ENCODE results near the gene MYT1. TPM values are rescaled to one million over a fixed set of nuclear protein-coding genes. Genes with fewer than 3 reads are reported as not detected.

MYT1 gene
- polyA plus RNA-seq, 1 of the 3 experiments (the other 2 are of a cell fraction) = 0.10 TPM

DNA sequence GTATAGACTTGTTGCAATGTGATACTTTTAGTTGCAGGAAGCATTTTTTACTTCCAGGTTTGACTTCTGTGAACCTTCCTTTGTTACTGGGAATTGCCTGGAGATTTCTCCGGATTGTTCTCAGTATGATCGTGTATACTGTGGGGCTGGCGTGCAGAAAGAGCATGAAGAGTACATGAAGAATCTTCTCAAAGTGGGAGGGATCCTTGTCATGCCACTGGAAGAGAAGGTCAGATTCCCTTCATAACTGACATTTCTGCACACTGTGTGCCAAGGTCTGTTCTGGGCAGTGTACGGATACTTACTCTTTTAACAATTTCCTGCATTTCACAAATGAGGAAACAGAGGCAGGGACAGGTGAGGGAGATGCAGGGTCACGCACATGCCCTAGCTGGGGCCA lies 100.9 kb downstream of the MYT1 start:
- H3K9me3 ChIP-seq = no peaks in the 10 kb centered on the region
- ChIA-PET POLR2A (no interaction called here), CTCF (no interaction called here)
- peaks cover 19 to 22% of the 10 kb centered on the region in 2 experiments for H3K36me3 ChIP-seq (replicated peaks in 1 of 2; ENCODE audit: control insufficient read depth in 1 of 2, insufficient read depth in 2 of 2, low read length in 1 of 2)
- 87% methylated on average over 5 of the region's 5 CpGs for WGBS (ENCODE audit: low lambda C conversion rate)
- H3F3A ChIP-seq (replicated peaks; ENCODE audit: insufficient read depth) = no peaks in the 10 kb centered on the region
- H3K9ac ChIP-seq = no peak overlapping the region
- no peak overlapping the region for H2AFZ ChIP-seq (ENCODE audit: low read depth)
- H3K9me2 ChIP-seq = no peaks in the 10 kb centered on the region
- H3K27me3 ChIP-seq (ENCODE audit: insufficient read depth) = no peaks in the 10 kb centered on the region
- no peak overlapping the region for H3K4me3 ChIP-seq (ENCODE audit: low read depth in 2 of 2, low read length in 1 of 2)
- H3K27ac ChIP-seq (ENCODE audit: low read depth in 2 of 2, low read length in 1 of 2) = no peak overlapping the region; a peak in 1 of 4 replicates
- H3K4me1 ChIP-seq (ENCODE audit: control insufficient read depth in 1 of 2, insufficient read depth in 2 of 2, low read depth in 1 of 2, low read length in 1 of 2) = peaks cover 0 to 21% of the 10 kb centered on the region in 2 experiments; a peak in 2 of 4 replicates
- no peaks in the 10 kb centered on the region for H4K20me1 ChIP-seq (ENCODE audit: insufficient read depth)
- DNase-seq = no peak
- no peak for TF ChIP-seq SIN3A (IDR thresholded peaks at IDR 0.05; ENCODE audit: borderline replicate concordance, low read depth, low read length)
- no peak for TF ChIP-seq MEF2A (IDR thresholded peaks at IDR 0.05; ENCODE audit: borderline replicate concordance, low read depth)
- TF ChIP-seq TEAD4 (IDR thresholded peaks at IDR 0.05; ENCODE audit: borderline replicate concordance, insufficient read depth) = no peak
- TF ChIP-seq TCF12 (IDR thresholded peaks at IDR 0.05) = no peak
- TF ChIP-seq MAX (IDR thresholded peaks at IDR 0.05; ENCODE audit: low read depth) = no peak
- TF ChIP-seq RAD21 (IDR thresholded peaks at IDR 0.05; ENCODE audit: low read length) = no peak
- no peak for TF ChIP-seq EP300 (IDR thresholded peaks at IDR 0.05; ENCODE audit: borderline replicate concordance in 1 of 2, low read depth in 1 of 2, low read length in 1 of 2)
- no peak for TF ChIP-seq GATA2 (CRISPR knock-in tag; IDR thresholded peaks at IDR 0.05)
- TF ChIP-seq NRF1 (IDR thresholded peaks at IDR 0.05; ENCODE audit: low read depth, low read length) = no peak
- TF ChIP-seq RXRA (IDR thresholded peaks at IDR 0.05; ENCODE audit: borderline replicate concordance, low read depth) = no peak
- TF ChIP-seq POLR2AphosphoS5 (IDR thresholded peaks at IDR 0.05; ENCODE audit: low read depth, low read length) = no peak
- TF ChIP-seq, protein P1, sequence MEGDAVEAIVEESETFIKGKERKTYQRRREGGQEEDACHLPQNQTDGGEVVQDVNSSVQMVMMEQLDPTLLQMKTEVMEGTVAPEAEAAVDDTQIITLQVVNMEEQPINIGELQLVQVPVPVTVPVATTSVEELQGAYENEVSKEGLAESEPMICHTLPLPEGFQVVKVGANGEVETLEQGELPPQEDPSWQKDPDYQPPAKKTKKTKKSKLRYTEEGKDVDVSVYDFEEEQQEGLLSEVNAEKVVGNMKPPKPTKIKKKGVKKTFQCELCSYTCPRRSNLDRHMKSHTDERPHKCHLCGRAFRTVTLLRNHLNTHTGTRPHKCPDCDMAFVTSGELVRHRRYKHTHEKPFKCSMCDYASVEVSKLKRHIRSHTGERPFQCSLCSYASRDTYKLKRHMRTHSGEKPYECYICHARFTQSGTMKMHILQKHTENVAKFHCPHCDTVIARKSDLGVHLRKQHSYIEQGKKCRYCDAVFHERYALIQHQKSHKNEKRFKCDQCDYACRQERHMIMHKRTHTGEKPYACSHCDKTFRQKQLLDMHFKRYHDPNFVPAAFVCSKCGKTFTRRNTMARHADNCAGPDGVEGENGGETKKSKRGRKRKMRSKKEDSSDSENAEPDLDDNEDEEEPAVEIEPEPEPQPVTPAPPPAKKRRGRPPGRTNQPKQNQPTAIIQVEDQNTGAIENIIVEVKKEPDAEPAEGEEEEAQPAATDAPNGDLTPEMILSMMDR (IDR thresholded peaks at IDR 0.05) = no peak
- TF ChIP-seq FOXM1 (IDR thresholded peaks at IDR 0.05; ENCODE audit: low read depth) = no peak
- TF ChIP-seq MXI1 (IDR thresholded peaks at IDR 0.05; ENCODE audit: low read depth, low read length) = no peak
- no peak for TF ChIP-seq TAF1 (IDR thresholded peaks at IDR 0.05; ENCODE audit: borderline replicate concordance, low read depth, low read length)
- no peak overlapping the region for H3K4me2 ChIP-seq
- peaks cover 1% of the 10 kb centered on the region; the same call in 1 of the 2 replicates for H3K79me2 ChIP-seq (ENCODE audit: insufficient read depth)

DNA sequence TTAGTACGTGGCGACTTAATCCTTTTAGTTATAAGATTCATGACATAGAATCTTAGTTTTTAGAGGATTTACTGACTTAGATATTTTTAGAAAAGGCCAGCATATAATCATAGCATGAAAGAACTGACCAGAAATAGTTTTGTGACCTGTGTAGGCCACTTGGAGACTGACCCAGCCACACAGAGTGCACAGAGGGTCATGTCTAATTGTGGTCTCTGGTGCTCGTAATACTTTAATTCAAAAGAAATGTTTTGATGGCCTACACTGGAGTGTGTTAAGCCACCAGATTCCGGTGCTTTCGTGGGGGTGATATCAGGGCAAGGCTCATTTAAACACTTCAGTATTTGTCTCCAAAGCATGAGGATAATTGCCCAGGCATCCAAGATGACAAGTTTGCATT lies 102.7 kb downstream of the MYT1 start:
- Histone ChIP-seq H3K4me3 (ENCODE audit: low read depth in 2 of 2, low read length in 1 of 2) (no peak overlapping the region), H2AFZ (ENCODE audit: low read depth) (no peak overlapping the region), H3K9me3 (no peaks in the 10 kb centered on the region), H3K9me2 (no peaks in the 10 kb centered on the region), H3K9ac (no peak overlapping the region), H4K20me1 (ENCODE audit: insufficient read depth) (no peaks in the 10 kb centered on the region), H3K27me3 (ENCODE audit: insufficient read depth) (no peaks in the 10 kb centered on the region), H3K4me1 (ENCODE audit: control insufficient read depth in 1 of 2, insufficient read depth in 2 of 2, low read depth in 1 of 2, low read length in 1 of 2) (peaks cover 0 to 8% of the 10 kb centered on the region in 2 experiments; a peak in 2 of 4 replicates), H3F3A (replicated peaks; ENCODE audit: insufficient read depth) (no peaks in the 10 kb centered on the region), H3K4me2 (no peak overlapping the region), H3K27ac (ENCODE audit: low read depth in 2 of 2, low read length in 1 of 2) (no peak overlapping the region), H3K79me2 (ENCODE audit: insufficient read depth) (no peaks in the 10 kb centered on the region), H3K36me3 (replicated peaks in 1 of 2; ENCODE audit: control insufficient read depth in 1 of 2, insufficient read depth in 2 of 2, low read length in 1 of 2) (peaks cover 19 to 22% of the 10 kb centered on the region in 2 experiments)
- DNase-seq = no peak
- WGBS (ENCODE audit: low lambda C conversion rate) = 92% methylated on average over 5 of the region's 5 CpGs
- POLR2A ChIA-PET = no interaction called here
- CTCF ChIA-PET = no interaction called here
- TF ChIP-seq GATA2 (CRISPR knock-in tag; IDR thresholded peaks at IDR 0.05) (no peak), TCF12 (IDR thresholded peaks at IDR 0.05) (no peak), PBX3 (IDR thresholded peaks at IDR 0.05) (no peak), SMC3 (IDR thresholded peaks at IDR 0.05; ENCODE audit: low read depth, low read length) (no peak), MAX (IDR thresholded peaks at IDR 0.05; ENCODE audit: low read depth) (no peak), ZBTB33 (IDR thresholded peaks at IDR 0.05; ENCODE audit: borderline replicate concordance, low read depth) (no peak), TAF1 (IDR thresholded peaks at IDR 0.05; ENCODE audit: borderline replicate concordance, low read depth, low read length) (no peak)
- TF ChIP-seq, protein P1 (IDR thresholded peaks at IDR 0.05) = no peak
- TF ChIP-seq, protein P2, sequence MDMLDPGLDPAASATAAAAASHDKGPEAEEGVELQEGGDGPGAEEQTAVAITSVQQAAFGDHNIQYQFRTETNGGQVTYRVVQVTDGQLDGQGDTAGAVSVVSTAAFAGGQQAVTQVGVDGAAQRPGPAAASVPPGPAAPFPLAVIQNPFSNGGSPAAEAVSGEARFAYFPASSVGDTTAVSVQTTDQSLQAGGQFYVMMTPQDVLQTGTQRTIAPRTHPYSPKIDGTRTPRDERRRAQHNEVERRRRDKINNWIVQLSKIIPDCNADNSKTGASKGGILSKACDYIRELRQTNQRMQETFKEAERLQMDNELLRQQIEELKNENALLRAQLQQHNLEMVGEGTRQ (IDR thresholded peaks at IDR 0.05; ENCODE audit: borderline replicate concordance, low read depth, low read length) = no peak
